Naive thymus-derived CD8-positive, alpha-beta T cell (primary cell): ENCODE data around the gene LGALS3. TPM values are rescaled to one million over a fixed set of nuclear protein-coding genes. Genes with fewer than 3 reads are reported as not detected.
A peak's percentile ranks its signal among the peaks of the same experiment; 100 is the strongest.

ENCODE experiments used
- ATAC-seq, 2 donors: fragments of 150-1000 bp; cut with Tn5 transposase in 1 of 2; sonication (Bioruptor Pico), chemical (Tn5 transposase) in 1 of 2; 1 replicate in 1 of 2; 2 replicates in 1 of 2; pipeline ENCODE4 v1.10.0; 2021; ENCODE audit warnings: mild to moderate bottlenecking in 2 of 2, moderate library complexity in 2 of 2
- POLR2A ChIA-PET: fragments of 350-600 bp; sonication (Branson Sonifier 250); formaldehyde crosslinking; loops from one replicate; lab custom pipeline; 2021; ENCODE audit warnings: antibody characterized with exemption; lab: Charles Lee
- DNase-seq, 10 donors: peaks; one replicate each; pipeline versions ENCODE4 v3.0.0 to v3.0.0-alpha.2; 2020 to 2022
- H3K27ac Mint-ChIP-seq, 10 donors: one replicate each; pipeline ENCODE4 v1.8.0; 2020 to 2022; ENCODE audit warnings: mild to moderate bottlenecking in 10 of 10, mixed read lengths in 10 of 10, moderate library complexity in 4 of 10, inconsistent platforms in 1 of 10
- H3K27me3 Mint-ChIP-seq, 5 donors: one replicate each; pipeline ENCODE4 v1.8.0; 2021 to 2022; ENCODE audit warnings: mixed read lengths in 5 of 5
- H3K36me3 Mint-ChIP-seq, 3 donors: one replicate each; pipeline ENCODE4 v1.8.0; 2020 to 2022; ENCODE audit warnings: mixed read lengths in 3 of 3, mild to moderate bottlenecking in 2 of 3, inconsistent platforms in 1 of 3
- H3K4me1 Mint-ChIP-seq, 4 donors: one replicate each; pipeline ENCODE4 v1.8.0; 2021 to 2022; ENCODE audit warnings: mixed read lengths in 4 of 4
- H3K4me3 Mint-ChIP-seq, 10 donors: one replicate each; pipeline ENCODE4 v1.8.0; 2020 to 2022; ENCODE audit warnings: mild to moderate bottlenecking in 10 of 10, mixed read lengths in 10 of 10, moderate library complexity in 6 of 10, inconsistent platforms in 1 of 10
- H3K9me3 Mint-ChIP-seq, 9 donors: one replicate each; pipeline ENCODE4 v1.8.0; 2020 to 2022; ENCODE audit warnings: mixed read lengths in 9 of 9, mild to moderate bottlenecking in 3 of 9, inconsistent platforms in 1 of 9, moderate library complexity in 1 of 9
- polyA plus RNA-seq, 3 donors: library from polyadenylated mRNA; unstranded; fragments of 300-500 nt; fragmentation: Illumina TruSeq; gene quantifications; one replicate each; pipeline ENCODE4 v1.2.3, GENCODE V29; 2021
- total RNA-seq, 8 experiments: library from RNA in 2 of 8; stranded (reverse) in 2 of 8; gene quantifications; one replicate each; pipeline ENCODE4 v1.2.3 and lab custom pipeline; 2021 to 2026

The LGALS3 gene
- total and polyA plus RNA-seq, 5 experiments from 2014 or later: 0.18 to 7.2 (median 5.8) TPM

DNA sequence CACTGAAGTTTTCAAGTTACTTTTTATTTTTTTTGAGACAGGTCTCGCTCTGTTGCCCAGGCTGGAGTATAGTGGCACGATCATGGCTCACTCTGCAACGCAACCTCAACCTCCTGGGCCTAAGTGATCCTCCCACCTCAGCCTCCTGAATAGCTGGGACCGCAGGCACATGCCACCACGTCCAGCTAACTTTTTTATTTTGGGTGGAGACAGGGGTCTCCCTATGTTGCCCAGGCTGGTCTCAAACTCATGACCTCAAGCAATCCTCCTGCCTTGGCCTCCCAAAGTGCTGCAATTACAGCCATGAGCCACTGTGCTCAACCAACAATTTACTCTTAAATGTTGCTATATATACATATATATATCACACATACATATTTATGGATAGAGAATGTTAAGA lies 27.4 kb upstream of the LGALS3 start:
- peaks cover 0 to 6% (median 0%) of the 10 kb centered on the region in 3 donors for H3K36me3 Mint-ChIP-seq
- peaks cover 0 to 11% (median 2%) of the 10 kb centered on the region in 9 donors for H3K9me3 Mint-ChIP-seq
- H3K27me3 Mint-ChIP-seq: no peaks in the 10 kb centered on the region
- peak overlapping the region in 2 of 10 donors; percentile 8 to 68 for H3K4me3 Mint-ChIP-seq
- H3K4me1 Mint-ChIP-seq: peaks cover 15 to 51% (median 45%) of the 10 kb centered on the region in 4 donors
- DNase-seq: no peak
- no peak for ATAC-seq
- POLR2A ChIA-PET: interaction anchor here (1.1 to 1.9 kb wide), 2 partner anchors 12 to 50 kb away, joined by 5 to 10 read pairs; partner anchors contain the start of gene MAPK1IP1L
- peak overlapping the region in 8 of 10 donors; percentile 27 to 98 (median 95) for H3K27ac Mint-ChIP-seq

DNA sequence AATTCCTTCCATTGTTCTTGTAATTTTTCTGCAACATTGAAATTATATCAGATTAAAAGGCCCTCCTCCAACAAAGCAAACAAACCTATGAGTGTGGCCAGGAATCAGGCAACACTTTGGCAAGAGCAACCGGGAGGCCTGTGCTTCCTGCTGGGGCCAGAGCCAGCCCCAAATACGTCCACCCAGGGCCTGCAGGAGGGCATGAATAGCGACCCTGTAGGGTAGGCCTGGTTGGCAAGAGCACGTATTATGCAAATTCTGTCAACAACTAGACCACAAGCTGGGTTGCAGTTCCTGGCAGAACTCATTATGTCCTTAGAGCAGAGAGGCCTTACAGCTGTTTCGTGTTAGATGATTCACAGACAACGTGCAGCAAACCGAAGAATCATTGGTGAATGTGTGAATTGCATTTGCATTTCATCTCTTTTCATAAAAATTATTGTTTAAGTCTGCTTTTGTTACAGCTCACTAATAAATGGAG lies 26.9 kb upstream of the LGALS3 start:
- Mint-ChIP-seq H3K4me3 (peak overlapping the region in 9 of 10 donors; percentile 8 to 72 (median 66)), H3K27me3 (no peaks in the 10 kb centered on the region), H3K36me3 (peaks cover 0 to 6% (median 0%) of the 10 kb centered on the region in 3 donors), H3K4me1 (peaks cover 15 to 48% (median 44%) of the 10 kb centered on the region in 4 donors), H3K27ac (peak overlapping the region; percentile 85 to 98 (median 94)), H3K9me3 (peaks cover 0 to 11% (median 2%) of the 10 kb centered on the region in 9 donors)
- ATAC-seq: peak; percentile 66 to 79
- peak in 7 of 10 donors; percentile 4 to 45 (median 34) for DNase-seq
- POLR2A ChIA-PET: interaction anchor here (0.9 to 1.9 kb wide), 5 partner anchors 13 to 253 kb away, joined by 3 to 10 read pairs (median 5); partner anchors contain the start of gene MAPK1IP1L

- Mint-ChIP-seq H3K36me3 (peaks cover 0 to 6% (median 0%) of the 10 kb centered on the region in 3 donors), H3K27me3 (no peaks in the 10 kb centered on the region), H3K27ac (peak overlapping the region; percentile 73 to 98 (median 94)), H3K4me1 (peaks cover 19 to 46% (median 39%) of the 10 kb centered on the region in 4 donors), H3K4me3 (peak overlapping the region; percentile 17 to 80 (median 70)), H3K9me3 (peaks cover 0 to 11% (median 2%) of the 10 kb centered on the region in 9 donors)
- POLR2A ChIA-PET: interaction anchor here (0.6 to 1.9 kb wide), 7 partner anchors 9 to 336 kb away, joined by 3 to 10 read pairs (median 5); partner anchors contain the start of gene MAPK1IP1L
- ATAC-seq (peak; percentile 68 to 78), DNase-seq (peak in 7 of 10 donors; percentile 7 to 69 (median 37))
Observed at GRCh38 chr14:55103005-55103640, 25.9 kb upstream of the LGALS3 start.

GRCh38 chr14:55103971-55104954 lies 24.8 kb upstream of the LGALS3 start:
- POLR2A ChIA-PET: interaction anchor here (1.2 kb wide), 1 partner anchor 10 kb away, joined by 6 read pairs; no protein-coding TSS in a partner anchor

DNA sequence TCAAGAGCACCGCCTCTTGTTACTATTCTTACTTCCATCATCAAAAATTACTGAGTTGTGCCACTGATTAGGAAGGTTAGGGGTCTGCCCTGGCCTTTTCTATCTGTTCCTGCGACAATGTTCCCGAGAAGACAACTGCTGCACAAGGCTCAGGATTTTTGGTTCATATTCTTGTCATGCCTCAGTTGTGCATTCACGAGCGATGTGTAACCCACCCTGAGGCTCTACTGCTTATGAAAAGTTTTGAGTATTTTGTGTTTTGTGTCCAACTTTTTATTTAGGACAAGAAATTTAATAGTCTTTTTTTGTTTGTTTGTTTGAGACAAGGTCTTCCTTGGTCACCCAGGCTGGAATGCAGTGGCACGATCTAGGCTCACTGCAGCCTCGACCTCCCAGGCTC lies 23.1 kb upstream of the LGALS3 start:
- Mint-ChIP-seq H3K27me3 (no peaks in the 10 kb centered on the region), H3K9me3 (peaks cover 0 to 11% (median 2%) of the 10 kb centered on the region in 9 donors), H3K4me3 (peak overlapping the region in 1 of 10 donors; percentile 7), H3K4me1 (peaks cover 14 to 37% (median 33%) of the 10 kb centered on the region in 4 donors), H3K36me3 (peaks cover 0 to 6% (median 0%) of the 10 kb centered on the region in 3 donors), H3K27ac (peak overlapping the region in 2 of 10 donors; percentile 9 to 67)
- no peak for DNase-seq
- POLR2A ChIA-PET: no interaction called here
- no peak for ATAC-seq

More at GRCh38 chr14:55103971-55104954, 24.8 kb upstream of the LGALS3 start:
- H3K36me3 Mint-ChIP-seq: peaks cover 0 to 6% (median 0%) of the 10 kb centered on the region in 3 donors
- DNase-seq (no peak), ATAC-seq (no peak)
- peaks cover 14 to 40% (median 35%) of the 10 kb centered on the region in 4 donors for H3K4me1 Mint-ChIP-seq
- no peaks in the 10 kb centered on the region for H3K27me3 Mint-ChIP-seq
- H3K9me3 Mint-ChIP-seq: peaks cover 0 to 11% (median 2%) of the 10 kb centered on the region in 9 donors
- H3K27ac Mint-ChIP-seq: peak overlapping the region in 9 of 10 donors; percentile 60 to 98 (median 94)
- peak overlapping the region in 7 of 10 donors; percentile 6 to 53 (median 36) for H3K4me3 Mint-ChIP-seq

- peak overlapping the region in 4 of 10 donors; percentile 24 to 79 (median 54) for H3K27ac Mint-ChIP-seq
- peaks cover 0 to 6% (median 0%) of the 10 kb centered on the region in 3 donors for H3K36me3 Mint-ChIP-seq
- peaks cover 0 to 11% (median 2%) of the 10 kb centered on the region in 9 donors for H3K9me3 Mint-ChIP-seq
- peaks cover 7 to 24% (median 20%) of the 10 kb centered on the region in 4 donors for H3K4me1 Mint-ChIP-seq
- DNase-seq (no peak), ATAC-seq (peak in 1 of 2 donors; percentile 30)
- H3K4me3 Mint-ChIP-seq: no peak overlapping the region
- POLR2A ChIA-PET: no interaction called here
- no peaks in the 10 kb centered on the region for H3K27me3 Mint-ChIP-seq
Observed at GRCh38 chr14:55107766-55108554, 21.1 kb upstream of the LGALS3 start.

DNA sequence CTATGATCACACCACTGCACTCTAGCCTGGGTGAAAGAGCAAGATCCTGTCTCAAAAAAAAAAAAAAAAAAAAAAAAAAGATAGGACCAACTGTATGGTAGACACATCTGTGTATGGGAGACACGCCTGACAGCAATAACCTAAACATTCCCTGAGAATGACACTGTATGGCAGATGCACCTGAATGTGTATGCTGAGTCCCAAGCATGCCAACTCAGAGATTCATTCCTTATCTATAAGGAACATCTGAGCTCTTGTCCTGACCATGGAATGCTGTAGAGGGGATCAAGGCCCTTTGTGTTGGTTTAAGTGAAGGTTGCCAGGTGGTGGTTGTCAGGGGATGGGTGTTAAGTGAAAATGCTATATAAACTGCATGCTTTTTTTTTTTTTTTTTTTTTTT lies 19.2 kb upstream of the LGALS3 start:
- ATAC-seq (no peak), DNase-seq (no peak)
- H3K27ac Mint-ChIP-seq: no peak overlapping the region
- H3K27me3 Mint-ChIP-seq: peaks cover 0 to 6% (median 0%) of the 10 kb centered on the region in 5 donors
- H3K36me3 Mint-ChIP-seq: no peaks in the 10 kb centered on the region
- no peak overlapping the region for H3K4me3 Mint-ChIP-seq
- H3K9me3 Mint-ChIP-seq: no peaks in the 10 kb centered on the region
- POLR2A ChIA-PET: interaction anchor here (0.6 kb wide), 1 partner anchor 208 kb away, joined by 3 read pairs; no protein-coding TSS in a partner anchor
- peaks cover 2 to 10% (median 6%) of the 10 kb centered on the region in 4 donors for H3K4me1 Mint-ChIP-seq

DNA sequence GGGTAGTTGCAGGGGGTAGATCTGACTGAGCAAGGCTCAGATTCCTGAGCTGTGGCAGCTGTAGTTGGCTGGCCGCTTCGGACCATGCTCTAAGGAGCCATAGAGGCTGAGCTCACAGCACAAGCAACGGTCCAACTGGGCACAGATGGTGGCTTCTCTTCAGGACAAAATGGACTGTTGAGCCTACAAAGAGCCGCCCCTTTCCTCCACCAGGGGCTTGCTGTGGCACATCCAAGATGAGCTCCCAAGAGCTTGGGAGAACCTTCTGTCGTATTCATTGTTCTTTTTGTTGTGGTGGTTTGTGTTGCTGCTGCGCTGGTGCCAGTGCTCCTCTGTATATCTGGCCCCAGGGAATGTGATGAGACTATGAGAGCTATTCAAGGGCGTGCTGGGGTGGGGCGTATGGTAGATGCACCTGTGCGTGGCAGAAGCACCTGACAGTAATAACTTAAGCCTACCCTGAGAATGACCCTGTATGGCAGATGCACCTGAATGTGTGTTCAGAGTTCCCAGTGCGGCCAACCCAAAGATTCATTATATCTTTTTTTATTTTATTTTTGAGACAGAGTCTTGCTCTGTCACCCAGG lies 17.8 kb upstream of the LGALS3 start:
- Mint-ChIP-seq H3K27ac (peak overlapping the region in 1 of 10 donors; percentile 6), H3K4me3 (no peak overlapping the region), H3K4me1 (peaks cover 2 to 10% (median 6%) of the 10 kb centered on the region in 4 donors), H3K27me3 (peaks cover 0 to 6% (median 0%) of the 10 kb centered on the region in 5 donors), H3K9me3 (no peaks in the 10 kb centered on the region), H3K36me3 (no peaks in the 10 kb centered on the region)
- POLR2A ChIA-PET: no interaction called here
- DNase-seq: no peak
- no peak for ATAC-seq

GRCh38 chr14:55114720-55115119 lies 14.3 kb upstream of the LGALS3 start:
- DNase-seq (no peak), ATAC-seq (no peak)
- POLR2A ChIA-PET: no interaction called here
- Mint-ChIP-seq H3K27me3 (peaks cover 0 to 6% (median 2%) of the 10 kb centered on the region in 5 donors), H3K27ac (no peak overlapping the region), H3K4me3 (no peak overlapping the region), H3K9me3 (no peaks in the 10 kb centered on the region), H3K36me3 (no peaks in the 10 kb centered on the region), H3K4me1 (peaks cover 0 to 6% (median 2%) of the 10 kb centered on the region in 4 donors)

DNA sequence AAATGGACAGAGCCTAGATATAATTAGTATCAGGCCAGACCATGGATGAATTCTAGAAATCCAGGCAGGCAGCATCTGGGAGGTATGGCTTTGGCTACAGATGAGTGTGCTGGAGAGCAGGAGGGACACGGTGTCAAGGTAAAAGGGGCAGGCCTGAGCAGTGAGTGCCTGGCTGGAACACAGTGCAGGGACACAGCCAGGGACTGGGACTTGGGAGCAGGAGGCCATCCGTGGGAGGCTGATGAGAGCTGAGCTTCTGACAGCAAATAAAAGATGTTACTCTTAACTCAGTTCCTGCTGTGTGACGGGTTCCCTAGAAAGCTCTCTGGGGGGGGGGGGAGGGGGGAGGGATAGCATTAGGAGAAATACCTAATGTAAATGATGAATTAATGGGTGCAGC lies 13.6 kb upstream of the LGALS3 start:
- POLR2A ChIA-PET: no interaction called here
- no peaks in the 10 kb centered on the region for H3K36me3 Mint-ChIP-seq
- no peaks in the 10 kb centered on the region for H3K9me3 Mint-ChIP-seq
- H3K27me3 Mint-ChIP-seq: peaks cover 0 to 6% (median 2%) of the 10 kb centered on the region in 5 donors
- no peak overlapping the region for H3K4me3 Mint-ChIP-seq
- DNase-seq: no peak
- H3K27ac Mint-ChIP-seq: no peak overlapping the region
- ATAC-seq: no peak
- peaks cover 0 to 6% (median 3%) of the 10 kb centered on the region in 4 donors for H3K4me1 Mint-ChIP-seq

DNA sequence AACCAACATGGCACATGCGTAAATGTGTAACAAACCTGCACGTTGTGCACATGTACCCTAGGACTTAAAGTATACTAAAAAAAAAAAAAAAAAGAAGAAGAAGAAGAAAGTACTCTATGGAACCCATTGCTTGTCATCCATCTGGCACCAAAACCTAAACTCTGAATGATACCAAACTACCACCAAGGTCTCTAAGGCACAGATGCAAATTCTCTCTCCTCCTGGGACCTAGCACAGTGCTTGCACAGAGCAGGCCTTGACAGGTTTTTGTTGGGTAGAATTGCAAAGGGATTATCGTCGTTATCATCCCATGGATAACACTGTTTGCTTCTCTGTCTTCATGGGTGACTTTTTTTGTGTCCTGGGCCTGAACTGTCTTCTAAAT lies 13.2 kb upstream of the LGALS3 start:
- no peaks in the 10 kb centered on the region for H3K9me3 Mint-ChIP-seq
- H3K4me1 Mint-ChIP-seq: peaks cover 0 to 6% (median 3%) of the 10 kb centered on the region in 4 donors
- ATAC-seq (no peak), DNase-seq (no peak)
- POLR2A ChIA-PET: no interaction called here
- H3K27me3 Mint-ChIP-seq: peaks cover 0 to 6% (median 2%) of the 10 kb centered on the region in 5 donors
- H3K27ac Mint-ChIP-seq: no peak overlapping the region
- no peaks in the 10 kb centered on the region for H3K36me3 Mint-ChIP-seq
- no peak overlapping the region for H3K4me3 Mint-ChIP-seq
